Bronchial epithelial cell (primary cell): ENCODE measurements around the gene IFT88. TPM values are rescaled to one million over a fixed set of nuclear protein-coding genes. Genes with fewer than 3 reads are reported as not detected.

Experiments used
- DNase-seq: peaks from one replicate; pipeline ENCODE4 v3.0.0-alpha.2; 2010; ENCODE audit warnings: low read depth
- FAIRE-seq: peaks from 2 replicates; lab custom pipeline; 2011; peaks lifted over from hg19 to GRCh38; lab: Jason Lieb, UNC
- H3K27me3 ChIP-seq: 2 replicates; pipeline ENCODE4 v1.5.1; 2011; ENCODE audit warnings: low read length; ENCODE audit not compliant: control insufficient read depth, insufficient read depth
- H3K36me3 ChIP-seq: 2 replicates; pipeline ENCODE4 v1.5.1; 2011; ENCODE audit warnings: low read length; ENCODE audit not compliant: control insufficient read depth, insufficient read depth
- H3K4me3 ChIP-seq: 2 replicates; pipeline ENCODE4 v1.5.1; 2011; ENCODE audit warnings: mild to moderate bottlenecking, low read depth, low read length, control low read depth
- total RNA-seq: library from RNA; depleted of rRNA; stranded (reverse); fragments of >200 nt; gene quantifications from 2 replicates; pipeline ENCODE4 v1.2.1, GENCODE V29; 2014
- TF ChIP-seq, protein P1 (sequence below): IDR thresholded peaks from 2 replicates; pipeline ENCODE4 v1.5.1; 2011; ENCODE audit warnings: mild to moderate bottlenecking, moderate library complexity, low read length, control low read depth, inconsistent platforms; ENCODE audit not compliant: insufficient read depth, severe bottlenecking

Gene IFT88
- total RNA-seq, 1 donor from 2014 or later, result 4.5 TPM

DNA sequence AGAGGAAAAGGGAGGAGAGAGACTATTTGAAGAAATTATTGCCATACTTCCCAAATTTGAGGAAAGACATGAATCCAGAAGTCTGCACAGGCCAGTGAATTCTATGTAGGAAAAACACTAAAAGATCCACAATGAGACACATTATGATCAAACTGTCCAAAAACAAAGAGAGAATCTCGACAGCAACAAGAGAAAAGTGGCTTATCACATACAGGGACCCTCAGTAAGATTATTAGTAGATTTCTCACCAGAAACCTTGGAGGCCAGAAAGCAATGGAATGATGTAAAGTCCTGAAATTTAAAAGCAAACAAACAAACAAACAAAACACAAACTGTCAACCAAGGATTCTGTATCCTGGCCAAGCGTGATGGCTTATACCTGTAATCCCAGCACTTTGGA, 80.8 kb downstream of the IFT88 start:
- TF ChIP-seq, protein P1, sequence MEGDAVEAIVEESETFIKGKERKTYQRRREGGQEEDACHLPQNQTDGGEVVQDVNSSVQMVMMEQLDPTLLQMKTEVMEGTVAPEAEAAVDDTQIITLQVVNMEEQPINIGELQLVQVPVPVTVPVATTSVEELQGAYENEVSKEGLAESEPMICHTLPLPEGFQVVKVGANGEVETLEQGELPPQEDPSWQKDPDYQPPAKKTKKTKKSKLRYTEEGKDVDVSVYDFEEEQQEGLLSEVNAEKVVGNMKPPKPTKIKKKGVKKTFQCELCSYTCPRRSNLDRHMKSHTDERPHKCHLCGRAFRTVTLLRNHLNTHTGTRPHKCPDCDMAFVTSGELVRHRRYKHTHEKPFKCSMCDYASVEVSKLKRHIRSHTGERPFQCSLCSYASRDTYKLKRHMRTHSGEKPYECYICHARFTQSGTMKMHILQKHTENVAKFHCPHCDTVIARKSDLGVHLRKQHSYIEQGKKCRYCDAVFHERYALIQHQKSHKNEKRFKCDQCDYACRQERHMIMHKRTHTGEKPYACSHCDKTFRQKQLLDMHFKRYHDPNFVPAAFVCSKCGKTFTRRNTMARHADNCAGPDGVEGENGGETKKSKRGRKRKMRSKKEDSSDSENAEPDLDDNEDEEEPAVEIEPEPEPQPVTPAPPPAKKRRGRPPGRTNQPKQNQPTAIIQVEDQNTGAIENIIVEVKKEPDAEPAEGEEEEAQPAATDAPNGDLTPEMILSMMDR, result no peak
- FAIRE-seq, result no peak
- no peaks in the 10 kb centered on the region for H3K27me3 ChIP-seq
- no peaks in the 10 kb centered on the region for H3K36me3 ChIP-seq
- no peak for DNase-seq
- no peak overlapping the region for H3K4me3 ChIP-seq

DNA sequence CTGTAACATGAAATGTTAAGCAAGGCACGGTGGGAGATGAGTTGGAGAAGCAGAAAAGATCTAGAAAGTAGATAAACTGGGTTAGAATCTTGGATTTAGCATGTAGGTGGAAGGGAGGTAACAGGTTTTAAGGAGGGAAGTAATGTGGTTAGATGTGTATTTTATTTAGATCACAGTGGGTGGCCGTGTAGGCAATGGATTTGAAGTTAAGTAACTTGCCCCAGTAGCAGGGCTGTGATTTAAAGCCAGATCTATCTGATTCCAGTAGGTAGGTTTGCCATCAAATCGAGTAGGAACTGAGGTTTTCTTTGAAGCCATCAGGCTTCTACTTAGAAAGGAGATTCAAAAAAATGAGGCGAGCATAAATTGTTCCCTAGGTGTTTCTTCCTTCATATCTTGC, 86.0 kb downstream of the IFT88 start:
- DNase-seq (no peak), FAIRE-seq (no peak)
- Histone ChIP-seq H3K36me3 (no peaks in the 10 kb centered on the region), H3K4me3 (no peak overlapping the region), H3K27me3 (no peaks in the 10 kb centered on the region)
- TF ChIP-seq, protein P1, result no peak

DNA sequence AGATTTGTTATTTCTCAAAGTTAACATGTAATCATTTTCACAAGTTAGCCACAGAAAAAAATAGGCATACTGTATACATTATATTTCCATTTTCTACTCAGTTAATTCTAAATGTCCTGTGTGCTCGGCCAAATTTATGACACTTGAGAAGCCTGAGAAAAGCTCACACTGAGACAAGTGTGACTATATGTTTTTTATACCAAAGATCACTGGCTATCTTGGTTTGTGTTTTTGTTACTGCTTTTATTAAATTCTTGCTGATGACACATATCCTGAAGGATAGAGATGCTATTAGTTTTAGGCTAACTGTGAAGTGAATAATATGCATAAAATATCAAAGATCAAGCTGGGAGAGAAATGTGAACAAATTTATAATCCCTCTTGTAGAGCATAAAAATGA, 87.2 kb downstream of the IFT88 start:
- DNase-seq, result no peak
- H3K4me3 ChIP-seq, result no peak overlapping the region
- no peaks in the 10 kb centered on the region for H3K27me3 ChIP-seq
- no peaks in the 10 kb centered on the region for H3K36me3 ChIP-seq
- TF ChIP-seq, protein P1, result no peak
- no peak for FAIRE-seq

DNA sequence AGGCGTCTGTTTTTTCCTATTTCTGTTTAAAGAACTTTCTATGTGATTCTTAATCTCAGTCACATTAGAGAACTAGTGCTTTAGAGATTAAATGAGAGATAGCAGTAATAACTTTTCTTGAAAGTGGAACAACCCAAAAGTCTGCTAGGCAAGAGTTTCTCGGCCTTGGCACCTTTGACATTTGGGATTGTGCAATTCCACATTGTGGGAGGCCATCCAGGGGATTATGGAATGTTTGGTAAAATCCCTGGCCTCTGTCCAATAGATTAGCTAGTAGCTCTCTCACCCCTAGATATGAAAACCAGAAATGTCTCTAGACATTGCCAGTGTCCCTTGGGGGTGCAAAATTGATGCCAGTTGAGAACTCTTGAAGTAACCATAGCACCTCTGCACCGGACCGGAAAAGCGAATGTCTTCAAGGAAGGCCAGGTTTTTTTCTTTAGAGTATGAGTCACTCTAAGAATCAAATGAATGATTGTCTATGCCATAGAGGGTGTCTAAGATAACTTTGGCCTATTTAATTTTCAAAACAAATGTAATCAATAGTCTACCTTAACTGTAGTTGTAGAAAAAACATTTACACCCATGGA, 91.6 kb downstream of the IFT88 start:
- H3K36me3 ChIP-seq, result no peaks in the 10 kb centered on the region
- no peak overlapping the region for H3K4me3 ChIP-seq
- FAIRE-seq, result no peak
- TF ChIP-seq, protein P1, result no peak
- H3K27me3 ChIP-seq, result no peaks in the 10 kb centered on the region
- DNase-seq, result peak; percentile 1

DNA sequence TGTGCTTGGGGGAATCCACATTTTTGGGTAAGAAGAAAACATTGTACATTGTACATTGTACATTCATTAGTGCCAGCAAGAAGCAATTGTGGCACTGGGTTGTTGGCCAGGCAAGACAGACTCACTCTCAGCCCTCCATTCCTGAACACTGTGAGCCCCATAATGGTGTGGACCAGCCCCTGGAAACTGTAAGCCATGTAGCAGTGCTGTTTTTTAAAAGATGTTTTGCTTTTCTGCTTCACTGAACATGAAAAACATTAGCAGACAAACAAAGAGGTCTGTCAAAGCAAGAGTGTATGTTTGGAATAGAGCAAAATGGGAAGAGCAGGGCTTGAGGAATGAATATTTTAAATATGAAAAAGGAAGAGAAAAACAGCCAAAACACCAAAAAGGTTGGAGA, 97.4 kb downstream of the IFT88 start:
- H3K36me3 ChIP-seq, result no peaks in the 10 kb centered on the region
- H3K27me3 ChIP-seq, result no peaks in the 10 kb centered on the region
- H3K4me3 ChIP-seq, result no peak overlapping the region
- FAIRE-seq (no peak), DNase-seq (no peak)
- TF ChIP-seq, protein P1, result no peak

DNA sequence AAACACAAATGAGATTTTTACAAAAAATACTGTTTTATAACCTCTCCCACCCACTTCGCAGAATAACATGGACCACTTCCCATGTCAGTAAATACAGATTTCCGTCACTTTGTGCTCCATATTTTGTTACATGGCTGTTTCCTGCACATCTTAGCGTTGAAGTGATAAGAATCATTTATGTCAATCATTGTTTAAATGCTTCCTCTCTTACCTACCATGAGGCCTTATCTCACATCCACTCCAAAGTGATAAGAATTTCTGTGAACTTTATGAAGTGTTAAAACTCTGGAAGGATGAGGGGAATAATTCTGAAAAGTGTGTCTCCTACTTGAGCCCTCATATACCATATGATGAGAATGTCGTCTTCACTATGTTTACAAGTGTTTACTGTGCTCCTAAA, 100.0 kb downstream of the IFT88 start:
- TF ChIP-seq, protein P1, result no peak
- Histone ChIP-seq H3K4me3 (no peak overlapping the region), H3K36me3 (no peaks in the 10 kb centered on the region), H3K27me3 (no peaks in the 10 kb centered on the region)
- FAIRE-seq (no peak), DNase-seq (no peak)
